K562 (cell line): ENCODE results near the gene CTSD. TPM values are rescaled to one million over a fixed set of nuclear protein-coding genes. Genes with fewer than 3 reads are reported as not detected.

Source experiments
- ATAC-seq: fragments of 200-7000 bp; cut with Tn5 transposase; 3 replicates; pipeline ENCODE4 v1.9.1; 2020; ENCODE audit warnings: moderate library complexity
- BruUV-seq: library from RNA; stranded (reverse); fragments of 400-500 nt; replicated peaks from 2 replicates; lab custom pipeline; 2021; lab: Mats Ljungman, UMichigan
- CTCF ChIA-PET: fragments of 300-600 bp; formaldehyde crosslinking; extraction: SDS; loops from one replicate; lab custom pipeline; 2021; ENCODE audit warnings: low intra/inter-chr PET ratio; lab: Yijun Ruan, JAX
- POLR2A ChIA-PET: fragments of 300-600, 350-650 bp; sonication (Branson Sonifier 250); formaldehyde crosslinking; extraction: SDS; loops from one replicate; lab custom pipeline; 2021; ENCODE audit warnings: antibody characterized with exemption, inconsistent platforms; lab: Yijun Ruan, JAX
- DNase-seq, 4 experiments: peaks; one replicate each; pipeline versions ENCODE4 v3.0.0 to v3.0.0-alpha.2; 2011 to 2018; ENCODE audit warnings: low spot score in 3 of 4, mixed read lengths in 3 of 4; ENCODE audit errors: extremely low read depth in 1 of 4
- FAIRE-seq: peaks from 2 replicates; lab custom pipeline; 2011; peaks lifted over from hg19 to GRCh38; lab: Jason Lieb, UNC
- H2AFZ ChIP-seq: 2 replicates; pipeline ENCODE4 v1.6.0; 2011; ENCODE audit warnings: low read depth, low read length, control low read depth, inconsistent platforms
- H3K27ac ChIP-seq: fragments of 200-600 bp; 3 replicates; pipeline ENCODE4 v1.8.0; 2011; ENCODE audit warnings: low read depth, mild to moderate bottlenecking, control low read depth, inconsistent platforms, low read length, moderate library complexity, mixed read lengths; ENCODE audit errors: extremely low read depth
- H3K27me3 ChIP-seq, 2 experiments: fragments of 300-600 bp in 1 of 2; 2 replicates in 1 of 2; 3 replicates in 1 of 2; pipeline versions ENCODE4 v1.6.0 to v1.8.0; 2011; ENCODE audit warnings: inconsistent platforms in 2 of 2, low read length in 2 of 2, mild to moderate bottlenecking in 1 of 2, mixed read lengths in 1 of 2, moderate library complexity in 1 of 2; ENCODE audit not compliant: control insufficient read depth in 2 of 2, insufficient read depth in 2 of 2
- H3K36me3 ChIP-seq: fragments of 300-600 bp; 3 replicates; pipeline ENCODE4 v1.8.0; 2011; ENCODE audit warnings: mild to moderate bottlenecking, low read length, inconsistent platforms; ENCODE audit not compliant: control insufficient read depth, insufficient read depth
- H3K4me1 ChIP-seq, 2 experiments: fragments of 200-600 bp in 1 of 2; replicated peaks in 1 of 2; 2 replicates in 1 of 2; 3 replicates in 1 of 2; pipeline versions ENCODE4 v1.5.1 to v1.8.0; 2011; ENCODE audit warnings: inconsistent platforms in 2 of 2, low read length in 2 of 2, mild to moderate bottlenecking in 1 of 2, mixed read lengths in 1 of 2, moderate library complexity in 1 of 2; ENCODE audit not compliant: control insufficient read depth in 2 of 2, insufficient read depth in 2 of 2
- H3K4me2 ChIP-seq: 2 replicates; pipeline ENCODE4 v1.6.1; 2011; ENCODE audit warnings: low read length, control low read depth, inconsistent platforms, mixed read lengths; ENCODE audit not compliant: insufficient read depth
- H3K4me3 ChIP-seq: fragments of 200-600 bp; sonication (generic), shearing (Covaris generic); 2 replicates; pipeline ENCODE4 v1.5.1; 2016; ENCODE audit warnings: control low read depth, inconsistent platforms
- H3K79me2 ChIP-seq: fragments of 200-600 bp; 3 replicates; pipeline ENCODE4 v1.8.0; 2011; ENCODE audit warnings: low read length, inconsistent platforms; ENCODE audit not compliant: control insufficient read depth, insufficient read depth
- H3K9ac ChIP-seq, 2 experiments: 2 replicates each; pipeline versions ENCODE4 v1.6.0 to v1.6.1; 2011; ENCODE audit warnings: low read depth in 2 of 2, low read length in 2 of 2, control low read depth in 1 of 2, inconsistent platforms in 1 of 2, mild to moderate bottlenecking in 1 of 2, mixed read lengths in 1 of 2; ENCODE audit not compliant: insufficient read depth in 1 of 2
- H3K9me1 ChIP-seq: one replicate; pipeline ENCODE4 v1.6.0; 2011; ENCODE audit warnings: inconsistent platforms, mild to moderate bottlenecking, low read length, moderate library complexity; ENCODE audit not compliant: control insufficient read depth, insufficient read depth
- H3K9me3 ChIP-seq: replicated peaks from 2 replicates; pipeline ENCODE4 v1.5.1; 2011; ENCODE audit warnings: low read depth, low read length, inconsistent platforms; ENCODE audit not compliant: control insufficient read depth, insufficient read depth
- H4K20me1 ChIP-seq: replicated peaks from 2 replicates; pipeline ENCODE4 v1.6.1; 2011; ENCODE audit warnings: low read length, inconsistent platforms, mixed read lengths; ENCODE audit not compliant: control insufficient read depth, insufficient read depth
- CHD7 ChIP-seq: fragments of 200-600 bp; sonication (generic); IDR thresholded peaks from one replicate; pipeline ENCODE4 v1.6.1; 2012; ENCODE audit warnings: mild to moderate bottlenecking, low read depth, low read length, inconsistent platforms
- IFI16 ChIP-seq: fragments of 250-450 bp; sonication (Bioruptor Pico); IDR thresholded peaks from 2 replicates; pipeline ENCODE4 v2.1.2; 2022; ENCODE audit warnings: mild to moderate bottlenecking, inconsistent platforms
- NONO ChIP-seq, 2 experiments: fragments of 200-400 bp in 1 of 2; fragments of 450-650 bp in 1 of 2; formaldehyde crosslinking in 1 of 2; IDR thresholded peaks; 2 replicates each; pipeline ENCODE4 v1.6.1; 2017; ENCODE audit warnings: low read depth in 2 of 2, mild to moderate bottlenecking in 2 of 2, moderate library complexity in 2 of 2, low read length in 1 of 2
- THAP12 ChIP-seq: fragments of 250-450 bp; sonication (Bioruptor Pico); IDR thresholded peaks from 2 replicates; pipeline ENCODE4 v1.9.0; 2021; ENCODE audit warnings: mild to moderate bottlenecking, inconsistent platforms
- YBX1 ChIP-seq: fragments of 450-650 bp; IDR thresholded peaks from 2 replicates; pipeline ENCODE4 v1.7.1; 2016; ENCODE audit warnings: mild to moderate bottlenecking
- ZNF121 ChIP-seq: sonication (generic); formaldehyde crosslinking; conservative IDR thresholded peaks from 2 replicates; pipeline ENCODE4 v1.8.0; 2022; ENCODE audit warnings: missing genetic modification reagents
- WGBS: fragments of 100-300 bp; shearing (Covaris generic); methylation state at CpG from one replicate; pipeline ENCODE4 v1.1.6; 2016; ENCODE audit warnings: low coverage, mixed read lengths; ENCODE audit not compliant: insufficient coverage; ENCODE audit errors: missing lambda C conversion rate; 5-methylcytosine and 5-hydroxymethylcytosine counted together
- in situ Hi-C: fragments of 300-500 bp; cut with MboI; formaldehyde crosslinking; loops from 4 replicates; pipeline ENCODE4 v1.15.0; 2018; ENCODE audit warnings: inconsistent platforms, mixed read lengths
- intact Hi-C: fragments of 100-400 bp; cut with micrococcal nuclease; formaldehyde crosslinking; loops from 2 replicates; pipeline ENCODE4 v1.14.2; 2022
- polyA plus RNA-seq, 8 experiments: library from polyadenylated mRNA; depleted of rRNA in 4 of 8; stranded (reverse) in 5 of 8; unstranded in 3 of 8; fragments of >200 nt; fragmentation: Nextera tagmentation in 2 of 8; fragmentation: Illumina TruSeq in 1 of 8; extraction: Ambion mirVana in 2 of 8; extraction: Trizol in 1 of 8; gene quantifications; 2 replicates each; pipeline versions ENCODE4 v1.2.1 to v1.2.3, GENCODE V29; 2011 to 2014; ENCODE audit warnings: inconsistent platforms in 1 of 8, missing spikeins in 1 of 8
- total RNA-seq, 7 experiments: library from RNA; depleted of rRNA in 6 of 7; stranded (reverse); fragments of >200 nt in 6 of 7; fragmentation: Illumina TruSeq in 2 of 7; extraction: Trizol in 2 of 7; gene quantifications; 2 replicates each; pipeline versions ENCODE4 v1.2.1 to v1.2.3, GENCODE V29; 2011 to 2021; ENCODE audit warnings: low replicate concordance in 1 of 7

Gene CTSD
- total and polyA plus RNA-seq, 9 of the 15 experiments (the other 6 are each of a cell fraction or from before 2014, with no cell fraction given): 1.0 to 112 (median 40.9) TPM

GRCh38 chr11:1733716-1734640 lies 29.7 kb downstream of the CTSD start:
- in situ Hi-C loops (no loop called here), intact Hi-C loops (no loop called here)
- Histone ChIP-seq H3K4me3 (no peak overlapping the region), H3K79me2 (no peaks in the 10 kb centered on the region), H3K9me1 (no peaks in the 10 kb centered on the region), H3K4me2 (no peak overlapping the region), H3K27me3 (peaks cover 4 to 57% of the 10 kb centered on the region in 2 experiments), H4K20me1 (no peaks in the 10 kb centered on the region), H3K27ac (no peak overlapping the region), H3K36me3 (no peaks in the 10 kb centered on the region), H2AFZ (no peak overlapping the region), H3K9ac (no peak overlapping the region; a peak in 1 of 4 replicates), H3K4me1 (no peaks in the 10 kb centered on the region; a peak in 2 of 5 replicates), H3K9me3 (peaks cover 8% of the 10 kb centered on the region; the same call in 1 of the 2 replicates)
- ChIA-PET POLR2A (interaction anchor here (0.5 to 1.5 kb wide), 5 partner anchors 10 to 230 kb away, joined by 3 to 6 read pairs (median 4); no protein-coding TSS in a partner anchor), CTCF (interaction anchor here (0.7 kb wide), 1 partner anchor 139 kb away, joined by 3 read pairs; no protein-coding TSS in a partner anchor)
- WGBS: 2% methylated on average over 27 of the region's 28 CpGs
- BruUV-seq: no TSS peak
- FAIRE-seq (no peak), ATAC-seq (no peak), DNase-seq (no peak)
- TF ChIP-seq THAP12 (no peak), NONO (IDR thresholded peaks at IDR 0.05; ENCODE audit: low read depth in 2 of 2, low read length in 1 of 2) (no peak), CHD7 (no peak), IFI16 (CRISPR knock-in tag) (no peak), YBX1 (no peak), ZNF121 (CRISPR knock-in tag) (no peak)
